Measurements from ENCODE around the gene NLGN1. TPM values are rescaled to one million over a fixed set of nuclear protein-coding genes. Genes with fewer than 3 reads are reported as not detected.

Gene NLGN1
- total and polyA plus RNA-seq, 9 of the 15 experiments (the other 6 are each of a cell fraction or from before 2014, with no cell fraction given), result under 0.01 to 0.01 TPM; not detected in 7

- no peak for TF ChIP-seq MITF (IDR thresholded peaks at IDR 0.05)
- TF ChIP-seq ZZZ3 (IDR thresholded peaks at IDR 0.05), result no peak
- TF ChIP-seq ZNF140 (CRISPR knock-in tag; IDR thresholded peaks at IDR 0.05), result no peak
Measured at GRCh38 chr3:174156200-174156599, 758.7 kb downstream of the NLGN1 start (continued).

DNA sequence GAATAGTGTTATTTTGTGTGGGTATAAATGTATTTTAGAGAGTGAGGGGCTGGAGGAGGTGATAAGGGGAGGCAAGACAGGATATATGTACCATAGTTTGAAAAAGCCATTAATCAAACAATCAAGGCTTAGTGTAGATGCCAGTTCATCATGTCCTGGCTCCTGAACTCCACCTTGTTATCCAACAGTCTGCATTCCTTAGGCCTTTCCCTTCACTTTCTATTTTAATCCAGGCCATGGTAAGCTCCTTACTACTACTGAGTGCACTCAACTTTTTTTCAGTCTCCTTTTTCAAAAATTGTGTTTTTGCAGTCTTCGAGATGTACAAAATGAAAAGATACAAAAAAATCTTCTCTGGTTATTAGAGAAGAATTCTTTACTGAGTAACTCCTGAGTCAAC lies 761.1 kb downstream of the NLGN1 start:
- H3K79me2 ChIP-seq (ENCODE audit: control insufficient read depth, insufficient read depth, low read length), result no peaks in the 10 kb centered on the region
- no peak for FAIRE-seq

More for the DNA sequence above, 761.1 kb downstream of the NLGN1 start:
- TF ChIP-seq CREM (IDR thresholded peaks at IDR 0.05; ENCODE audit: low read depth) (no peak), STAT5A (IDR thresholded peaks at IDR 0.05; ENCODE audit: borderline replicate concordance, low read length) (no peak), ETS2 (tag; IDR thresholded peaks at IDR 0.05; ENCODE audit: borderline replicate concordance, poor library complexity, severe bottlenecking) (no peak), HMG20A (CRISPR knock-in tag; conservative IDR thresholded peaks at IDR 0.05) (no peak)
- in situ Hi-C loops (cut with MboI), result no loop called here
- ChIA-PET POLR2A (no interaction called here), CTCF (ENCODE audit: low intra/inter-chr PET ratio) (no interaction called here)
- DNase-seq (ENCODE audit: extremely low read depth in 1 of 4, low spot score in 3 of 4) (no peak), ATAC-seq (no peak)
- no peaks in the 10 kb centered on the region for H4K20me1 ChIP-seq (replicated peaks; ENCODE audit: control insufficient read depth, insufficient read depth, low read length)
- no peaks in the 10 kb centered on the region; the same call in 1 of the 2 replicates for H3K9me3 ChIP-seq (replicated peaks; ENCODE audit: control insufficient read depth, insufficient read depth, low read depth, low read length)
- no peaks in the 10 kb centered on the region for H3K27me3 ChIP-seq (ENCODE audit: control insufficient read depth in 2 of 2, insufficient read depth in 2 of 2, low read length in 2 of 2)
- H3K4me3 ChIP-seq, result no peak overlapping the region
- H2AFZ ChIP-seq (ENCODE audit: low read depth, low read length), result no peak overlapping the region
- H3K27ac ChIP-seq (ENCODE audit: extremely low read depth, low read depth, low read length), result no peak overlapping the region
- no peak overlapping the region for H3K9ac ChIP-seq (ENCODE audit: insufficient read depth in 1 of 2, low read depth in 2 of 2, low read length in 2 of 2)
- 0% methylated on average over 1 of the region's 1 CpG for WGBS (ENCODE audit: insufficient coverage, low coverage, missing lambda C conversion rate)
- no peak overlapping the region for H3K4me2 ChIP-seq (ENCODE audit: insufficient read depth, low read length)
- H3K36me3 ChIP-seq (ENCODE audit: control insufficient read depth, insufficient read depth, low read length), result no peaks in the 10 kb centered on the region
- intact Hi-C loops (cut with micrococcal nuclease), result no loop called here
- BruUV-seq (replicated peaks), result no TSS peak
- no peaks in the 10 kb centered on the region for H3K4me1 ChIP-seq (replicated peaks in 1 of 2; ENCODE audit: control insufficient read depth in 2 of 2, insufficient read depth in 2 of 2, low read length in 2 of 2)
- H3K9me1 ChIP-seq (ENCODE audit: control insufficient read depth, insufficient read depth, low read length), result no peaks in the 10 kb centered on the region
